ENCODE measurements around the gene MS4A4A.

DNA sequence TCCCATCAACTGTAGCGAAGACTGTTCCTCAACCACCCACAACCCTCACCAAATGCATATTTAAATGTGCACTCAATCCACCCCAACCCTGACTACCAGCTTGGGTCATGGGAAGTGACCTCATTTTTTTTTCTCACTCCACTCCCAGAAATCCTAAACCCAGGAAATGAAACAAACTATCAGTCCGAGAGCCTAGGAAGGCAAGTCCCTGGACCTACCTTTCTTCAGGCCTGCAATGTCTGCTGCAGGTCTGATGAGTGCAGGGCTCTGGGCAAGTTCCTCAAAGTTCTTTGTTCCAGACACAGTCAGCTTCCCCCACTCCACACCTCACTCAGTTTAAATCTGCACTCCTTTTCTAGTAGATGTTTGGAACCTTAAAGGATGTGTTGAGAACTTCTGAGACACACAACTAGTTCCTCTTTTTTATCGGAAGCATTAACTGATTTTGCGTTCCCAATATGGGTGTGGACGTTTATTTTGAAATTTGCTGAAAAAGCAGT is 37.7 kb upstream of the MS4A4A start, which contains the start of gene MS4A4E:
- no peak for TF ChIP-seq BCL11A (IDR thresholded peaks at IDR 0.05; ENCODE audit: low read depth in 2 of 2, low read length in 2 of 2)
- no peak for TF ChIP-seq TAF1 (IDR thresholded peaks at IDR 0.05; ENCODE audit: low read depth, low read length)
- TF ChIP-seq, protein P1, sequence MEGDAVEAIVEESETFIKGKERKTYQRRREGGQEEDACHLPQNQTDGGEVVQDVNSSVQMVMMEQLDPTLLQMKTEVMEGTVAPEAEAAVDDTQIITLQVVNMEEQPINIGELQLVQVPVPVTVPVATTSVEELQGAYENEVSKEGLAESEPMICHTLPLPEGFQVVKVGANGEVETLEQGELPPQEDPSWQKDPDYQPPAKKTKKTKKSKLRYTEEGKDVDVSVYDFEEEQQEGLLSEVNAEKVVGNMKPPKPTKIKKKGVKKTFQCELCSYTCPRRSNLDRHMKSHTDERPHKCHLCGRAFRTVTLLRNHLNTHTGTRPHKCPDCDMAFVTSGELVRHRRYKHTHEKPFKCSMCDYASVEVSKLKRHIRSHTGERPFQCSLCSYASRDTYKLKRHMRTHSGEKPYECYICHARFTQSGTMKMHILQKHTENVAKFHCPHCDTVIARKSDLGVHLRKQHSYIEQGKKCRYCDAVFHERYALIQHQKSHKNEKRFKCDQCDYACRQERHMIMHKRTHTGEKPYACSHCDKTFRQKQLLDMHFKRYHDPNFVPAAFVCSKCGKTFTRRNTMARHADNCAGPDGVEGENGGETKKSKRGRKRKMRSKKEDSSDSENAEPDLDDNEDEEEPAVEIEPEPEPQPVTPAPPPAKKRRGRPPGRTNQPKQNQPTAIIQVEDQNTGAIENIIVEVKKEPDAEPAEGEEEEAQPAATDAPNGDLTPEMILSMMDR (IDR thresholded peaks at IDR 0.05; ENCODE audit: control extremely low read depth in 1 of 3, insufficient read depth in 1 of 3, low read depth in 1 of 3, low read length in 3 of 3), result no peak
- no peak for TF ChIP-seq GTF2F1 (IDR thresholded peaks at IDR 0.05; ENCODE audit: borderline replicate concordance, low read depth, low read length)
- TF ChIP-seq POLR2AphosphoS5 (IDR thresholded peaks at IDR 0.05; ENCODE audit: low read depth, low read length), result no peak
